Measurements from ENCODE around the gene LARGE1.

- TF ChIP-seq CTCF (IDR thresholded peaks at IDR 0.05; ENCODE audit: low read length) (no peak), EZH2 (IDR thresholded peaks at IDR 0.05; ENCODE audit: borderline replicate concordance, low read length) (no peak)
Measured at GRCh38 chr22:33521879-33522665, 398.2 kb downstream of the LARGE1 start.
